ENCODE data around the gene RTL10. TPM values are rescaled to one million over a fixed set of nuclear protein-coding genes. Genes with fewer than 3 reads are reported as not detected.

Gene RTL10
- polyA plus RNA-seq, 1 experiment = 9.5 TPM

DNA sequence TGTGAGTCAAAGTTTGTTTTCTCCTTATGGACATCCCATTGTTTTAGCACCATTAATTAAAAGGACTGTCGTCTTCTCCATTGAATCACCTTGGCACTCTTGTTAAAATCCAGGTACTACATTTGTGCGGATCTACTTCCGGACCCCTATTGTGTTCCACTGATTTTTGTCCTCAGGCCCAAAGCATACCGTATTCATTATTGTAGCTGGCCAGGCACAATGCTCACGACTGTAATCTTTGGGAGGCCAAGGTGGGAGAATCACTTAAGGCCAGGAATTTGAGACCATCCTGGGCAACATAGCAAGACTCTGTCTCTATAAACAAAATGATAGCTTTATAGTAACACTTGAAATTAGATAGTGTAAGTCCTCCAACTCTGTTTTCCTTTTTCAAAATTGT lies 8.9 kb upstream of the RTL10 start:
- TF ChIP-seq, protein P1, sequence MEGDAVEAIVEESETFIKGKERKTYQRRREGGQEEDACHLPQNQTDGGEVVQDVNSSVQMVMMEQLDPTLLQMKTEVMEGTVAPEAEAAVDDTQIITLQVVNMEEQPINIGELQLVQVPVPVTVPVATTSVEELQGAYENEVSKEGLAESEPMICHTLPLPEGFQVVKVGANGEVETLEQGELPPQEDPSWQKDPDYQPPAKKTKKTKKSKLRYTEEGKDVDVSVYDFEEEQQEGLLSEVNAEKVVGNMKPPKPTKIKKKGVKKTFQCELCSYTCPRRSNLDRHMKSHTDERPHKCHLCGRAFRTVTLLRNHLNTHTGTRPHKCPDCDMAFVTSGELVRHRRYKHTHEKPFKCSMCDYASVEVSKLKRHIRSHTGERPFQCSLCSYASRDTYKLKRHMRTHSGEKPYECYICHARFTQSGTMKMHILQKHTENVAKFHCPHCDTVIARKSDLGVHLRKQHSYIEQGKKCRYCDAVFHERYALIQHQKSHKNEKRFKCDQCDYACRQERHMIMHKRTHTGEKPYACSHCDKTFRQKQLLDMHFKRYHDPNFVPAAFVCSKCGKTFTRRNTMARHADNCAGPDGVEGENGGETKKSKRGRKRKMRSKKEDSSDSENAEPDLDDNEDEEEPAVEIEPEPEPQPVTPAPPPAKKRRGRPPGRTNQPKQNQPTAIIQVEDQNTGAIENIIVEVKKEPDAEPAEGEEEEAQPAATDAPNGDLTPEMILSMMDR (IDR thresholded peaks at IDR 0.05; ENCODE audit: low read depth, low read length) = no peak
- CTCF ChIA-PET = no interaction called here
- no peaks in the 10 kb centered on the region for H3K9me3 ChIP-seq (ENCODE audit: control insufficient read depth, insufficient read depth, low read length)

DNA sequence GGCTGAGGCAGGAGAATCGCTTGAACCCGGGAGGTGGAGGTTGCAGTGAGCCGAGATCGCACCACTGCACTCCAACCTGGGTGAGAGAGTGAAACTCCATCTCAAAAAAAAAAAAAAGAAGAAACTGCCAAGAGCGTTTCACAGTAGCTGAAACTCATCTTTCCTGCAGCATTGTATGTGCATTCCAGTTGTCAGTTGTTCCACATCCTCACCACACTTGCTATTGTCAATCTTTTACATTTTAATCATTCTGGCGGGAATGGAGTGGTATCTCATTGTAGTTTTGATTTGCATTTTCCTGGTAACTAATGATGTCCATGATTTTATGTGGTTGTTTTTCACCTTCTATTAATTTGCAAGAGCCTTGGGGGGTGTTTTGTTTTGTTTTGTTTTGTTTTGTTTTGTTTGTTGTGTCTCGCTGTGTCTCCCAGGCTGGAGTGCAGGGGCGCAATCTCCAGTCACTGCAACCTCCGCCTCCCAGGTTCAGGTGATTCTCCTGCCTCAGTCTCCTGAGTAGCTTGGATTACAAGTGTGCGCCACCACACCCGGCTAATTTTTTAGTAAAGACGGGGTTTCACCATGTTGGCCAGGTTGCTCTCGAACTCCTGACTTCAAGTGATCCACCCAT lies 8.1 kb upstream of the RTL10 start:
- no peak overlapping the region for H3K27ac ChIP-seq (ENCODE audit: low read depth, low read length)
- no peak for DNase-seq (ENCODE audit: low read depth, low spot score)
- no peaks in the 10 kb centered on the region for H3K27me3 ChIP-seq (ENCODE audit: control insufficient read depth, insufficient read depth, low read length)
- ChIA-PET POLR2A (interaction anchor here (0.7 kb wide), 1 partner anchor 19 kb away, joined by 4 read pairs; no protein-coding TSS in a partner anchor), CTCF (no interaction called here)
- TF ChIP-seq, protein P1 (IDR thresholded peaks at IDR 0.05; ENCODE audit: low read depth, low read length) = no peak
- no peaks in the 10 kb centered on the region for H3K9me3 ChIP-seq (ENCODE audit: control insufficient read depth, insufficient read depth, low read length)
- no peak overlapping the region for H3K4me3 ChIP-seq (ENCODE audit: low read depth, low read length)

More for the DNA sequence above, 8.9 kb upstream of the RTL10 start:
- POLR2A ChIA-PET = no interaction called here
- no peak overlapping the region for H3K4me3 ChIP-seq (ENCODE audit: low read depth, low read length)
- H3K27me3 ChIP-seq (ENCODE audit: control insufficient read depth, insufficient read depth, low read length) = no peaks in the 10 kb centered on the region
- DNase-seq (ENCODE audit: low read depth, low spot score) = no peak
- no peak overlapping the region for H3K27ac ChIP-seq (ENCODE audit: low read depth, low read length)

GRCh38 chr22:19859861-19860510 lies 5.3 kb upstream of the RTL10 start:
- DNase-seq (ENCODE audit: low read depth, low spot score) = no peak
- no peaks in the 10 kb centered on the region; the same call in 1 of the 2 replicates for H3K9me3 ChIP-seq (ENCODE audit: control insufficient read depth, insufficient read depth, low read length)
- POLR2A ChIA-PET = no interaction called here
- TF ChIP-seq, protein P1 (IDR thresholded peaks at IDR 0.05; ENCODE audit: low read depth, low read length) = no peak
- CTCF ChIA-PET = no interaction called here
- H3K4me3 ChIP-seq (ENCODE audit: low read depth, low read length) = no peak overlapping the region
- no peaks in the 10 kb centered on the region for H3K27me3 ChIP-seq (ENCODE audit: control insufficient read depth, insufficient read depth, low read length)
- no peak overlapping the region for H3K27ac ChIP-seq (ENCODE audit: low read depth, low read length)

DNA sequence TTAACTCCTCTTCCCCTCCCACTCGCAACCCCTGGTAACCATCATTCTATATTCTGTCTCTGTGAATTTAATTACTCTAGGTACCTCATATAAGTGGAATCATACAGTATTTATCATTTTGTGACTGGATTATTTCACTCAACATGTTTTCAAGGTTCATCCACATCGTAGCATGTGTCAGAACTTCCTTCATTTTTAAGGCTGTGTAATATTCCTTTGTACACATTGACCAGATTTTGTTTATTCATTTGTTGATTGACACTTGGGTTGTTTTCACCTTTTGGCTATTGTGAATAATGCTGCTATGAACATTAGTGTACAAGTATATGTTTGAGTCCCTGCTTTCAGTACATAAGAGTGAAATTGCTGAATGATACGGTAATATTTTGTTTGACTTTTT lies 2.7 kb upstream of the RTL10 start:
- Histone ChIP-seq H3K27ac (ENCODE audit: low read depth, low read length) (no peak overlapping the region), H3K4me3 (ENCODE audit: low read depth, low read length) (no peak overlapping the region), H3K27me3 (ENCODE audit: control insufficient read depth, insufficient read depth, low read length) (no peaks in the 10 kb centered on the region), H3K9me3 (ENCODE audit: control insufficient read depth, insufficient read depth, low read length) (no peaks in the 10 kb centered on the region; the same call in 1 of the 2 replicates)
- no peak for DNase-seq (ENCODE audit: low read depth, low spot score)
- ChIA-PET CTCF (no interaction called here), POLR2A (no interaction called here)
- TF ChIP-seq, protein P1 (IDR thresholded peaks at IDR 0.05; ENCODE audit: low read depth, low read length) = no peak
